B cell (primary cell): ENCODE results near the gene TMEM164. TPM values are rescaled to one million over a fixed set of nuclear protein-coding genes. Genes with fewer than 3 reads are reported as not detected.

Experiments
- ATAC-seq: fragments of 200-7000 bp; cut with Tn5 transposase; one replicate; pipeline ENCODE4 v1.10.0; 2021; ENCODE audit warnings: low read depth, mild to moderate bottlenecking, moderate number of reproducible peaks, moderate library complexity
- CTCF ChIA-PET: fragments of 350-600 bp; sonication (Branson Sonifier 250); formaldehyde crosslinking; loops from one replicate; lab custom pipeline; 2021; ENCODE audit warnings: antibody characterized with exemption, inconsistent platforms; lab: Charles Lee
- POLR2A ChIA-PET: fragments of 350-600 bp; sonication (Branson Sonifier 250); formaldehyde crosslinking; loops from one replicate; lab custom pipeline; 2021; ENCODE audit warnings: antibody characterized with exemption; lab: Charles Lee
- DNase-seq: peaks from one replicate; pipeline ENCODE4 v3.0.0; 2013
- H2AFZ ChIP-seq: 2 replicates; pipeline ENCODE4 v1.6.1; 2012; ENCODE audit warnings: mild to moderate bottlenecking, low read depth, low read length; ENCODE audit not compliant: insufficient read depth, poor library complexity, severe bottlenecking
- H3K27ac ChIP-seq, 2 donors: 1 replicate in 1 of 2; 2 replicates in 1 of 2; pipeline ENCODE4 v1.5.1; 2012 to 2013; ENCODE audit warnings: low read length in 2 of 2, mild to moderate bottlenecking in 2 of 2, moderate library complexity in 1 of 2
- H3K27me3 ChIP-seq, 4 experiments: fragments of 200-600 bp in 1 of 4; sonication (generic) in 1 of 4; replicated peaks in 1 of 4; 1 replicate in 2 of 4; 2 replicates in 2 of 4; pipeline versions ENCODE4 v1.6.1 to v1.7.0; 2013 to 2016; ENCODE audit warnings: low read length in 3 of 4, mild to moderate bottlenecking in 2 of 4, mixed read lengths in 1 of 4, moderate library complexity in 1 of 4; ENCODE audit not compliant: insufficient read depth in 4 of 4, control insufficient read depth in 3 of 4; ENCODE audit errors: control extremely low read depth in 1 of 4
- H3K36me3 ChIP-seq, 2 experiments: replicated peaks in 1 of 2; 1 replicate in 1 of 2; 2 replicates in 1 of 2; pipeline versions ENCODE4 v1.6.1 to v1.7.1; 2013; ENCODE audit warnings: low read length in 1 of 2; ENCODE audit not compliant: insufficient read depth in 2 of 2, control insufficient read depth in 1 of 2; ENCODE audit errors: control extremely low read depth in 1 of 2, extremely low read depth in 1 of 2
- H3K4me1 ChIP-seq, 2 donors: fragments of 200-600 bp in 1 of 2; sonication (generic) in 1 of 2; 1 replicate in 1 of 2; 2 replicates in 1 of 2; pipeline versions ENCODE4 v1.5.1 to v1.6.1; 2013 to 2017; ENCODE audit warnings: low read length in 2 of 2; ENCODE audit not compliant: control insufficient read depth in 2 of 2, insufficient read depth in 2 of 2
- H3K4me2 ChIP-seq: replicated peaks from 2 replicates; pipeline ENCODE3; 2012; ENCODE audit warnings: mild to moderate bottlenecking, low read depth, low read length; ENCODE audit not compliant: poor library complexity, severe bottlenecking
- H3K4me3 ChIP-seq, 5 experiments: fragments of 200-600 bp in 1 of 5; sonication (generic) in 1 of 5; 1 replicate in 3 of 5; 2 replicates in 2 of 5; pipeline versions ENCODE4 v1.5.1 to v1.7.0; 2011 to 2016; ENCODE audit warnings: low read length in 4 of 5, mild to moderate bottlenecking in 4 of 5, low read depth in 2 of 5, control low read depth in 1 of 5, moderate library complexity in 1 of 5; ENCODE audit not compliant: insufficient read depth in 1 of 5; ENCODE audit errors: control extremely low read depth in 1 of 5, extremely low read depth in 1 of 5
- H3K79me2 ChIP-seq: fragments of 200-600 bp; sonication (generic); one replicate; pipeline ENCODE4 v1.6.0; 2016; ENCODE audit warnings: low read length; ENCODE audit not compliant: control insufficient read depth, insufficient read depth
- H3K9ac ChIP-seq: fragments of 200-600 bp; sonication (generic); 2 replicates; pipeline ENCODE4 v1.6.1; 2017; ENCODE audit warnings: mild to moderate bottlenecking, low read length, moderate library complexity
- H3K9me3 ChIP-seq, 3 donors: one replicate each; pipeline versions ENCODE4 v1.6.1 to v1.7.1; 2013; ENCODE audit warnings: low read length in 2 of 3; ENCODE audit not compliant: control insufficient read depth in 2 of 3, insufficient read depth in 1 of 3; ENCODE audit errors: control extremely low read depth in 1 of 3
- H4K20me1 ChIP-seq: 2 replicates; pipeline ENCODE4 v1.6.0; 2012; ENCODE audit warnings: mild to moderate bottlenecking, low read length; ENCODE audit not compliant: insufficient read depth, control insufficient read depth, poor library complexity, severe bottlenecking
- H3K27ac Mint-ChIP-seq: one replicate; pipeline ENCODE4 v1.8.0; 2021; ENCODE audit warnings: mixed read lengths
- H3K27me3 Mint-ChIP-seq: one replicate; pipeline ENCODE4 v1.8.0; 2021; ENCODE audit warnings: mixed read lengths
- H3K4me1 Mint-ChIP-seq: one replicate; pipeline ENCODE4 v1.8.0; 2021; ENCODE audit warnings: mixed read lengths
- H3K4me3 Mint-ChIP-seq: one replicate; pipeline ENCODE4 v1.8.0; 2021; ENCODE audit warnings: mixed read lengths
- H3K9me3 Mint-ChIP-seq: one replicate; pipeline ENCODE4 v1.8.0; 2022; ENCODE audit warnings: mixed read lengths; ENCODE audit not compliant: insufficient read depth
- CTCF ChIP-seq: fragments of 200-600 bp; IDR thresholded peaks from one replicate; pipeline ENCODE4 v1.8.0; 2022; ENCODE audit warnings: antibody characterized with exemption, mild to moderate bottlenecking
- EZH2 ChIP-seq: IDR thresholded peaks from 2 replicates; pipeline ENCODE4 v1.6.1; 2012; ENCODE audit warnings: borderline replicate concordance, low read depth, mild to moderate bottlenecking, moderate library complexity, low read length; ENCODE audit not compliant: insufficient read depth, poor library complexity, severe bottlenecking
- WGBS: methylation state at CpG from one replicate; pipeline ENCODE4 v1.1.5; 2013; ENCODE audit warnings: missing lambda C conversion rate; ENCODE audit not compliant: insufficient coverage; 5-methylcytosine and 5-hydroxymethylcytosine counted together
- intact Hi-C: fragments of 100-400 bp; cut with micrococcal nuclease; formaldehyde crosslinking; loops from one replicate; pipeline ENCODE4 v1.10.0; 2022
- polyA plus RNA-seq: library from polyadenylated mRNA; depleted of rRNA; stranded (reverse); fragments of >200 nt; gene quantifications from 2 replicates; pipeline ENCODE4 v1.2.3, GENCODE V29; 2012
- total RNA-seq, 2 donors: library from RNA; stranded (reverse); fragments of 120-200 nt in 1 of 2; gene quantifications; 1 replicate in 1 of 2; 2 replicates in 1 of 2; pipeline versions ENCODE4 v1.2.3 to v1.2.4, GENCODE V29; 2013 to 2022

TMEM164 gene
- total and polyA plus RNA-seq, 2 donors (not counting 1 experiment from before 2014, with no cell fraction given) = 9.4 to 26.6 TPM

DNA sequence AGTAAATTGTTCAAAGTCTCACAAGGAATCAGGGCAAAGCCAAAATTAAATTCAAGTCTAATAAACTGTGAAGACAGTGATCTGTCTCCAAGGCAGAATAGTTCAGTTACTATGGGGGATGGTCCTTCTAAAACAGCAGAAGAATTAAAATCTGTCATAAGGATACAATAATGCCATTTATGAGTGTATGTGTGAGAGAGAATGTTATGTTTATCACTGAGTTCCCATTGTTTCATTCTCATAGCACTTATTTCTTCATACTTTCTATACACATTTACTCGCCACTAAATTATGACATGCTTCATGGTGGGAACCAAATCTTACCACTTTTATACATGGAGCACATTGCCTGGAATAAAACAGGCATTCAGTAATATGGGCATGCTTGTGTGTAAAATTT is 212.5 kb downstream of the TMEM164 start:
- intact Hi-C loops = no loop called here
- ChIA-PET POLR2A (no interaction called here), CTCF (no interaction called here)
- H3K4me1 Mint-ChIP-seq = peaks cover 8% of the 10 kb centered on the region
- no peaks in the 10 kb centered on the region for H3K9me3 Mint-ChIP-seq
- Histone ChIP-seq H3K36me3 (no peaks in the 10 kb centered on the region), H4K20me1 (no peaks in the 10 kb centered on the region), H3K9me3 (no peaks in the 10 kb centered on the region), H3K4me3 (no peak overlapping the region), H3K79me2 (no peaks in the 10 kb centered on the region), H3K4me2 (no peak overlapping the region), H3K27ac (no peak overlapping the region), H3K9ac (no peak overlapping the region), H2AFZ (no peak overlapping the region), H3K27me3 (no peaks in the 10 kb centered on the region), H3K4me1 (peaks cover 0 to 6% of the 10 kb centered on the region in 2 donors)
- WGBS = no CpG with 5 or more reads among the region's 1 CpG
- H3K27me3 Mint-ChIP-seq = no peaks in the 10 kb centered on the region
- no peak for DNase-seq
- no peak overlapping the region for H3K4me3 Mint-ChIP-seq
- H3K27ac Mint-ChIP-seq = no peak overlapping the region
- ATAC-seq = no peak
- TF ChIP-seq EZH2 (no peak), CTCF (no peak)

DNA sequence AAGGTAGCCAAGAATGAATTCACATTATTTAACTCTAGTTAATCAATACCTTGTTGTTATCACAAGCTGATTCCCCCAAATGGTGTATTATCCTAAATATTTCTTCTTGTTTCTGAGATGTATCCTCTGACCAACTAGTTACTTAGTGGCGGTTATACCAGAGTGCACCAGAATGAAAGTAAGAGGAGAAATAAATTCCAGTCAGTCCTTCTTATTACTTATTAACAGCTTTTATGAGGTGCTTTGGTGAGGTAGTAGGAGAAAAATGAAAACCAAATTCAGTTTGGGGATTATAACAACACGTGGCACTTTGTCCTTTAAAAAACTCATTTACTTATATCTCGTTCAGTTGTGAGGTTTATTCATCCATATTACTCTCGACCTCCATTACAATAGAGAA is 213.1 kb downstream of the TMEM164 start:
- TF ChIP-seq CTCF = no peak
- TF ChIP-seq EZH2 = no peak
- Mint-ChIP-seq H3K9me3 (no peaks in the 10 kb centered on the region), H3K4me1 (peaks cover 8% of the 10 kb centered on the region), H3K27ac (no peak overlapping the region), H3K4me3 (no peak overlapping the region), H3K27me3 (no peaks in the 10 kb centered on the region)
- no peak overlapping the region for H3K4me3 ChIP-seq
- H3K9ac ChIP-seq = no peak overlapping the region
- ATAC-seq = no peak
- H3K4me1 ChIP-seq = peaks cover 0 to 6% of the 10 kb centered on the region in 2 donors
- ChIA-PET CTCF (no interaction called here), POLR2A (no interaction called here)
- H3K79me2 ChIP-seq = no peaks in the 10 kb centered on the region
- no peaks in the 10 kb centered on the region for H3K9me3 ChIP-seq
- no peaks in the 10 kb centered on the region for H3K36me3 ChIP-seq
- no peaks in the 10 kb centered on the region for H3K27me3 ChIP-seq
- DNase-seq = no peak
- no CpG with 5 or more reads among the region's 4 CpGs for WGBS
- intact Hi-C loops = no loop called here
- no peak overlapping the region for H2AFZ ChIP-seq
- no peak overlapping the region for H3K4me2 ChIP-seq
- no peak overlapping the region for H3K27ac ChIP-seq
- H4K20me1 ChIP-seq = no peaks in the 10 kb centered on the region
